MCF 10A (cell line): ENCODE results near the gene CAVIN1. TPM values are rescaled to one million over a fixed set of nuclear protein-coding genes. Genes with fewer than 3 reads are reported as not detected.
"Not testable (repeated sequence)": the region's sequence is repeated elsewhere in the genome, so short reads cannot be mapped to it uniquely, and the experiment has no call there.

Experiments used
- BruUV-seq: library from RNA; stranded (reverse); fragments of 400-500 nt; replicated peaks from 2 replicates; lab custom pipeline; 2021; lab: Mats Ljungman, UMichigan
- CTCF ChIA-PET: fragments of 300-600 bp; sonication (Branson Sonifier 250); formaldehyde crosslinking; extraction: SDS; loops from one replicate; lab custom pipeline; 2021; ENCODE audit warnings: antibody characterized with exemption, inconsistent platforms; lab: Yijun Ruan, JAX
- POLR2A ChIA-PET: fragments of 300-600, 350-650 bp; sonication (Branson Sonifier 250); formaldehyde crosslinking; extraction: SDS; loops from one replicate; lab custom pipeline; 2020; ENCODE audit warnings: antibody characterized with exemption, inconsistent platforms; lab: Yijun Ruan, JAX
- DNase-seq: peaks from one replicate; pipeline ENCODE4 v3.0.0-alpha.2; 2018; ENCODE audit not compliant: unreplicated experiment
- H3K27ac Mint-ChIP-seq: one replicate; pipeline ENCODE4 v1.8.0; 2022; ENCODE audit warnings: mild to moderate bottlenecking, low read depth, mixed read lengths; ENCODE audit not compliant: unreplicated experiment
- H3K27me3 Mint-ChIP-seq: one replicate; pipeline ENCODE4 v1.8.0; 2022; ENCODE audit warnings: mixed read lengths; ENCODE audit not compliant: insufficient read depth, unreplicated experiment
- H3K36me3 Mint-ChIP-seq: one replicate; pipeline ENCODE4 v1.8.0; 2022; ENCODE audit warnings: mild to moderate bottlenecking, moderate library complexity, mixed read lengths; ENCODE audit not compliant: insufficient read depth, unreplicated experiment
- H3K4me1 Mint-ChIP-seq: one replicate; pipeline ENCODE4 v1.8.0; 2022; ENCODE audit warnings: mixed read lengths; ENCODE audit not compliant: insufficient read depth, unreplicated experiment
- H3K4me3 Mint-ChIP-seq: one replicate; pipeline ENCODE4 v1.8.0; 2022; ENCODE audit warnings: mild to moderate bottlenecking, moderate library complexity, mixed read lengths; ENCODE audit not compliant: unreplicated experiment
- H3K9me3 Mint-ChIP-seq: one replicate; pipeline ENCODE4 v1.8.0; 2022; ENCODE audit warnings: mixed read lengths; ENCODE audit not compliant: unreplicated experiment
- intact Hi-C: fragments of 100-400 bp; cut with micrococcal nuclease; formaldehyde crosslinking; loops from 2 replicates; pipeline ENCODE4 v1.14.1; 2022
- total RNA-seq: library from RNA; stranded (reverse); gene quantifications from 2 replicates; pipeline ENCODE4 v1.2.3, GENCODE V29; 2022
- TF ChIP-seq, protein P1 (sequence below): fragments of 200-600 bp; IDR thresholded peaks from one replicate; pipeline ENCODE4 v1.8.0; 2022; ENCODE audit warnings: antibody characterized with exemption, mild to moderate bottlenecking; ENCODE audit not compliant: unreplicated experiment

The CAVIN1 gene
- total RNA-seq, 1 experiment from 2014 or later = 143 TPM

DNA sequence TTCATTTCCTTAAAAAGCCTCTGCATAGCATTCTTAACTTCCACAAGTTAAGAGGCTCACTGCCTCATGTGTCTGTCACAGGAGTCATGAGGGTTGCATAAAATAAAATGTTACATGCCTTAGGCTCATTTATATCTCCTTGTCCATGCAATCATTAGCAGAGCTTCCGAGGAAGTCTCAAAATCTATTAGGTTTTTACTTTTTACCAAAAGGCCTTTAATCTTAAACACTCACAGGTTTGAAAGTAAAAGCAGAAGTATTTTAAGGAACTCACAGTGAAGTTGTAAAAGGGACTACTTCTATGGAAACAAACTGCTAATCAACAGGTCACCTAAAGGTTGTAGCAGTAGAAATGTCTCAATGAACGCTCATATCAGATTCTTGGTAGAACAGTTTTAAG is 30.4 kb upstream of the CAVIN1 start:
- peaks cover 16% of the 10 kb centered on the region for H3K4me1 Mint-ChIP-seq
- H3K27ac Mint-ChIP-seq = no peak overlapping the region
- POLR2A ChIA-PET = interaction anchor here (0.6 to 1.1 kb wide), 2 partner anchors 12 to 36 kb away, joined by 3 to 4 read pairs; no protein-coding TSS in a partner anchor
- no TSS peak for BruUV-seq
- no peaks in the 10 kb centered on the region for H3K9me3 Mint-ChIP-seq
- TF ChIP-seq, protein P1, sequence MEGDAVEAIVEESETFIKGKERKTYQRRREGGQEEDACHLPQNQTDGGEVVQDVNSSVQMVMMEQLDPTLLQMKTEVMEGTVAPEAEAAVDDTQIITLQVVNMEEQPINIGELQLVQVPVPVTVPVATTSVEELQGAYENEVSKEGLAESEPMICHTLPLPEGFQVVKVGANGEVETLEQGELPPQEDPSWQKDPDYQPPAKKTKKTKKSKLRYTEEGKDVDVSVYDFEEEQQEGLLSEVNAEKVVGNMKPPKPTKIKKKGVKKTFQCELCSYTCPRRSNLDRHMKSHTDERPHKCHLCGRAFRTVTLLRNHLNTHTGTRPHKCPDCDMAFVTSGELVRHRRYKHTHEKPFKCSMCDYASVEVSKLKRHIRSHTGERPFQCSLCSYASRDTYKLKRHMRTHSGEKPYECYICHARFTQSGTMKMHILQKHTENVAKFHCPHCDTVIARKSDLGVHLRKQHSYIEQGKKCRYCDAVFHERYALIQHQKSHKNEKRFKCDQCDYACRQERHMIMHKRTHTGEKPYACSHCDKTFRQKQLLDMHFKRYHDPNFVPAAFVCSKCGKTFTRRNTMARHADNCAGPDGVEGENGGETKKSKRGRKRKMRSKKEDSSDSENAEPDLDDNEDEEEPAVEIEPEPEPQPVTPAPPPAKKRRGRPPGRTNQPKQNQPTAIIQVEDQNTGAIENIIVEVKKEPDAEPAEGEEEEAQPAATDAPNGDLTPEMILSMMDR = no peak
- CTCF ChIA-PET = interaction anchor here (0.5 kb wide), 1 partner anchor 257 kb away, joined by 3 read pairs; no protein-coding TSS in a partner anchor
- H3K27me3 Mint-ChIP-seq = no peaks in the 10 kb centered on the region
- no peak overlapping the region for H3K4me3 Mint-ChIP-seq
- no peak for DNase-seq
- intact Hi-C loops = no loop called here
- H3K36me3 Mint-ChIP-seq = no peaks in the 10 kb centered on the region

DNA sequence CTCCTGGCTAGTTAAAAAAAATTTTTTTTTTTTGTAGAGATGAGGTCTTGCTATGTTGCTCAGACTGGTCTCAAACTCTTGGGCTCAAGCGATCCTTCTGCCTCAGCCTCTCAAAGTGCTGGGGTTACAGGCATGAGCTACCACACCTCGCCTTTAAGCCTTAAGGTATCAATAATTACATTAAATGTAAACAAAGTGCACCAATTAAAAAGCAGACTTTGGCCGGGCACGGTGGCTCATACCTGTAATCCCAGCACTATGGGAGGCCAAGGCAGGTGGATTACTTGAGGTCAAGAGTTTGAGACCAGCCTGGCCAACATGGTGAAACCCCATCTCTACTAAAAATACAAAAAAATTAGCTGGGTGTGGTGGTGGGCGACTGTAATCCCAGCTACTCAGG is 28.2 kb upstream of the CAVIN1 start:
- H3K27me3 Mint-ChIP-seq, H3K4me3 Mint-ChIP-seq, intact Hi-C loops, H3K9me3 Mint-ChIP-seq, H3K4me1 Mint-ChIP-seq, POLR2A ChIA-PET, BruUV-seq, H3K36me3 Mint-ChIP-seq, H3K27ac Mint-ChIP-seq, DNase-seq: not testable (repeated sequence)
- CTCF ChIA-PET = interaction anchor here (0.9 kb wide), 1 partner anchor 27 kb away, joined by 3 read pairs; no protein-coding TSS in a partner anchor

DNA sequence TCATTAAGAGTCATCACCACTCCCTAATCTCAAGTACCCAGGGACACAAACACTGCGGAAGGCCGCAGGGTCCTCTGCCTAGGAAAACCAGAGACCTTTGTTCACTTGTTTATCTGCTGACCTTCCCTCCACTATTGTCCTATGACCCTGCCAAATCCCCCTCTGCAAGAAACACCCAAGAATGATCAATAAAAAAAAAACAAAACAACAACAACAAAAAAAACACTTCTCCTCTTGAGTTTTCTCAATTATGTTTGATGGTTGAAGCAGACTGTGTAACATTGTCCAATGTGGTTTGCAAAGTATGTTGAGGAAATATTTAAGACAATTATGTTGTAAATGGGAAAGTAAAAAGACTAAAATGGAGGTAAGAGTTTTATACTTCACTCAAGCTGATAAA is 26.8 kb upstream of the CAVIN1 start:
- H3K4me1 Mint-ChIP-seq, H3K27ac Mint-ChIP-seq, H3K27me3 Mint-ChIP-seq, H3K36me3 Mint-ChIP-seq, DNase-seq, H3K9me3 Mint-ChIP-seq, H3K4me3 Mint-ChIP-seq, intact Hi-C loops, POLR2A ChIA-PET, BruUV-seq: not testable (repeated sequence)
- CTCF ChIA-PET = interaction anchor here (0.7 kb wide), 1 partner anchor 109 kb away, joined by 3 read pairs; no protein-coding TSS in a partner anchor

DNA sequence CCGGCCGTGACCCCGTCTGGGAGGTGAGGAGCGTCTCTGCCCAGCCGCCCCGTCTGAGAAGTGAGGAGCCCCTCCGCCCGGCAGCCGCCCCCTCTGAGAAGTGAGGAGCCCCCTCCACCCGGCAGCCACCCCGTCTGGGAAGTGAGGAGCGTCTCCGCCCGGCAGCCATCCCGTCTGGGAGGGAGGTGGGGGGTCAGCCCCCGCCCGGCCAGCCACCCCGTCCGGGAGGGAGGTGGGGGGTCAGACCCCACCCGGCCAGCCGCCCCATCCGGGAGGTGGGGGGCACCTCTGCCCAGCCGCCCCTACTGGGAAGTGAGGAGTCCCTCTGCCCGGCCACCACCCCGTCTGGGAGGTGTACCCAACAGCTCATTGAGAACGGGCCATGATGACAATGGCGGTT is 26.1 kb upstream of the CAVIN1 start:
- H3K27me3 Mint-ChIP-seq, BruUV-seq, H3K27ac Mint-ChIP-seq, H3K4me3 Mint-ChIP-seq, CTCF ChIA-PET, H3K9me3 Mint-ChIP-seq, intact Hi-C loops, DNase-seq, H3K36me3 Mint-ChIP-seq, H3K4me1 Mint-ChIP-seq, POLR2A ChIA-PET: not testable (repeated sequence)

DNA sequence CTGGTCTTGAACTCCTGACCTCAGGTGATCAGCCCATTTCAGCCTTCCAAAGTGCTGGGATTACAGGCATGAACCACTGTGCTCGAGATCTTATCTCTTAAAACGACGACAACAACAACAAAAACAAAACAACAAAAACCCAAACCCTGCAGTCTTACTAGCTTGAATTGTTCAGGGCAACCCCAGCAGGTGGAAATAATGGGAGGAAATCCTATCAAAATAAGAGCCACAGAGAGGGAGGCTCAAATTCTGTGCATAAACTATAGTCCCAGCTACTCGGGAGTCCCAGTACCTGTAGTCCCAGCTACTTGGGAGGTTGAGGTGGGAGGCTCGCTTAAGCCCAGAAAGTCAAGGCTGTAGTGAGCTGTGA is 19.1 kb upstream of the CAVIN1 start:
- no peak overlapping the region for H3K4me3 Mint-ChIP-seq
- BruUV-seq = no TSS peak
- H3K9me3 Mint-ChIP-seq = no peaks in the 10 kb centered on the region
- H3K36me3 Mint-ChIP-seq = no peaks in the 10 kb centered on the region
- intact Hi-C loops = no loop called here
- no peaks in the 10 kb centered on the region for H3K27me3 Mint-ChIP-seq
- CTCF ChIA-PET = interaction anchor here (1.2 to 1.3 kb wide), 2 partner anchors 11 to 17 kb away, joined by 3 to 4 read pairs; no protein-coding TSS in a partner anchor
- TF ChIP-seq, protein P1 = no peak
- H3K27ac Mint-ChIP-seq = no peak overlapping the region
- POLR2A ChIA-PET = interaction anchor here (1.0 to 2.7 kb wide), 3 partner anchors 14 to 77 kb away, joined by 3 to 9 read pairs (median 3); partner anchors contain the start of gene CAVIN1
- H3K4me1 Mint-ChIP-seq = no peaks in the 10 kb centered on the region
- no peak for DNase-seq
